ENCODE data around the gene NAA16. TPM values are rescaled to one million over a fixed set of nuclear protein-coding genes. Genes with fewer than 3 reads are reported as not detected.
"Not testable (repeated sequence)": the region's sequence is repeated elsewhere in the genome, so short reads cannot be mapped to it uniquely, and the experiment has no call there.

NAA16 gene
- total and polyA plus RNA-seq, 9 of the 15 experiments (the other 6 are each of a cell fraction or from before 2014, with no cell fraction given) = 3.7 to 18.2 (median 12.0) TPM

DNA sequence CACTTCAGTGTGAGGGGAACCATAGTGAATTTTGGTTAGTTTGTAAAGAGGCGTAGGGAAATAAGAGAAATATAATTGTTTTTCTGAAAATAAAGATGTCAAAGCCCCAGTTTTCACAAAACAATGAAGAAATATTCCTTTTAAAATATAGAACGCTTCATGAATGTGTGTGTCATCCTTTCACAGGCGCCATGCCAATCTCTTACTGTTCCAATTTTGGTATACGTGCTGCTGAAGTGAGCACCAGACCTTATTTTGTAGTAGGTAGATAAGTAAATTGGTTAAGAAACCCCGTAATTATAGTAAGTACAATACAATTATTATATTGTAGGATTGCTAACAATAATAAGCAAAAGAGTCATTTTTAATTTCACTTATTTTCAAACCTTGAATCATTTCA, 43.3 kb downstream of the NAA16 start:
- no peaks in the 10 kb centered on the region for H3K27me3 ChIP-seq (ENCODE audit: control insufficient read depth in 2 of 2, insufficient read depth in 2 of 2, low read length in 2 of 2)
- 76% methylated on average over 5 of the region's 5 CpGs for WGBS (ENCODE audit: insufficient coverage, low coverage, missing lambda C conversion rate)
- H3K9me3 ChIP-seq (replicated peaks; ENCODE audit: control insufficient read depth, insufficient read depth, low read depth, low read length) = no peaks in the 10 kb centered on the region
- CTCF ChIA-PET (ENCODE audit: low intra/inter-chr PET ratio) = no interaction called here
- intact Hi-C loops (cut with micrococcal nuclease) (no loop called here), in situ Hi-C loops (cut with MboI) (no loop called here)
- BruUV-seq (replicated peaks) = no TSS peak
- DNase-seq (ENCODE audit: extremely low read depth in 1 of 4, low spot score in 3 of 4) (no peak), ATAC-seq (no peak), FAIRE-seq (no peak)
- peaks cover 8% of the 10 kb centered on the region for H3K79me2 ChIP-seq (ENCODE audit: control insufficient read depth, insufficient read depth, low read length)
- no peaks in the 10 kb centered on the region for H3K9me1 ChIP-seq (ENCODE audit: control insufficient read depth, insufficient read depth, low read length)
- no peak overlapping the region for H3K27ac ChIP-seq (ENCODE audit: extremely low read depth, low read depth, low read length)
- H3K4me2 ChIP-seq (ENCODE audit: insufficient read depth, low read length) = no peak overlapping the region
- TF ChIP-seq ZNF644 (tag; IDR thresholded peaks at IDR 0.05; ENCODE audit: low read depth) (no peak), SP1 (CRISPR knock-in tag; IDR thresholded peaks at IDR 0.05) (no peak), ETV1 (tag; conservative IDR thresholded peaks at IDR 0.05; ENCODE audit: low read depth) (no peak), TFAM (CRISPR knock-in tag; conservative IDR thresholded peaks at IDR 0.05) (no peak), KDM1A (IDR thresholded peaks at IDR 0.05) (no peak), SMARCB1 (IDR thresholded peaks at IDR 0.05; ENCODE audit: insufficient read length, low read depth) (no peak), ASH1L (IDR thresholded peaks at IDR 0.05; ENCODE audit: borderline replicate concordance, low read depth, partially characterized antibody) (no peak), SAFB (IDR thresholded peaks at IDR 0.05; ENCODE audit: borderline replicate concordance, low read depth, low read length) (no peak), TAF15 (IDR thresholded peaks at IDR 0.05; ENCODE audit: low read depth, low read length) (no peak)
- POLR2A ChIA-PET = no interaction called here
- no peaks in the 10 kb centered on the region for H4K20me1 ChIP-seq (replicated peaks; ENCODE audit: control insufficient read depth, insufficient read depth, low read length)
- H3K4me3 ChIP-seq = no peak overlapping the region
- no peaks in the 10 kb centered on the region; a peak in 2 of 5 replicates for H3K4me1 ChIP-seq (replicated peaks in 1 of 2; ENCODE audit: control insufficient read depth in 2 of 2, insufficient read depth in 2 of 2, low read length in 2 of 2)
- no peak overlapping the region for H2AFZ ChIP-seq (ENCODE audit: low read depth, low read length)
- no peak overlapping the region for H3K9ac ChIP-seq (ENCODE audit: insufficient read depth in 1 of 2, low read depth in 2 of 2, low read length in 2 of 2)
- H3K36me3 ChIP-seq (ENCODE audit: control insufficient read depth, insufficient read depth, low read length) = peaks cover 41% of the 10 kb centered on the region; the same call in 2 of the 3 replicates

DNA sequence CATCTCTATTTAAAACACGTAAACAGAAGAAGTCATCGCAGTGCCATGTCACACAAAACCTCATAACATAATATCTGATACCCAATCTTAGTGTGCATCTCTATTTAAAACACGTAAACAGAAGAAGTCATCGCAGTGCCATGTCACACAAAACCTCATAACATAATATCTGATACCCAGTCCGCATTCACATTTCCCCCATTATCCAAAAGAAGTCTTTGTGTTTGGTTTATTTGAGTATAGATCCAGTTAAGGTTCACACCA, 45.2 kb downstream of the NAA16 start:
- peaks cover 58% of the 10 kb centered on the region for H3K36me3 ChIP-seq (ENCODE audit: control insufficient read depth, insufficient read depth, low read length)
- 100% methylated on average over 3 of the region's 5 CpGs for WGBS (ENCODE audit: insufficient coverage, low coverage, missing lambda C conversion rate)
- H3K9me3 ChIP-seq (replicated peaks; ENCODE audit: control insufficient read depth, insufficient read depth, low read depth, low read length); POLR2A ChIA-PET; H3K9me1 ChIP-seq (ENCODE audit: control insufficient read depth, insufficient read depth, low read length); ATAC-seq; BruUV-seq (replicated peaks); H3K4me3 ChIP-seq; H3K4me2 ChIP-seq (ENCODE audit: insufficient read depth, low read length); in situ Hi-C loops (cut with MboI); H3K27ac ChIP-seq (ENCODE audit: extremely low read depth, low read depth, low read length); H3K4me1 ChIP-seq (replicated peaks in 1 of 2; ENCODE audit: control insufficient read depth in 2 of 2, insufficient read depth in 2 of 2, low read length in 2 of 2); intact Hi-C loops (cut with micrococcal nuclease); CTCF ChIA-PET (ENCODE audit: low intra/inter-chr PET ratio); FAIRE-seq; H3K9ac ChIP-seq (ENCODE audit: insufficient read depth in 1 of 2, low read depth in 2 of 2, low read length in 2 of 2); H4K20me1 ChIP-seq (replicated peaks; ENCODE audit: control insufficient read depth, insufficient read depth, low read length); DNase-seq (ENCODE audit: extremely low read depth in 1 of 4, low spot score in 3 of 4); H3K27me3 ChIP-seq (ENCODE audit: control insufficient read depth in 2 of 2, insufficient read depth in 2 of 2, low read length in 2 of 2); H2AFZ ChIP-seq (ENCODE audit: low read depth, low read length); H3K79me2 ChIP-seq (ENCODE audit: control insufficient read depth, insufficient read depth, low read length): not testable (repeated sequence)
